ENCODE data around the gene BTBD9.
"Not testable (repeated sequence)": the region's sequence is repeated elsewhere in the genome, so short reads cannot be mapped to it uniquely, and the experiment has no call there.

BTBD9 gene

GRCh38 chr6:38477680-38478260 lies 162.0 kb downstream of the BTBD9 start:
- no peak for DNase-seq

DNA sequence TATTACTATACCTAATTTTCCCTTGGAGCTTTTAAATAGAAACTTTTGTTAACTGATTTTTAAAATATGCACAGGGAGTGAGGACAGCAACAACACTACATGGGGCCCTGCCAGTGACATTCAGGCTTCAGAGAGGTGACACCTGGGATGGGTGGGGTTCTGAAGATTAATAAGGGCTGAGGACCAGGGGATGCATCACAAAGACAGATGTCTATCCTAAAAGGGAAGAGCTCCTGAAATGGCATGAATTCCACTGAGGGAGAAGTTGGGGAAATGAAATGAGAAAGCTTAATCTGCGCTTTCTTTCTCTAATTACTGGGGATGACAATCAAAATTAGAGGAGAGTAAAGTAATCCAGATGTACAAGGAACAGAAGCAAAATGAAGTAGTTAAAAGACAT lies 162.8 kb downstream of the BTBD9 start:
- no peak for DNase-seq

GRCh38 chr6:38476141-38476540 lies 163.6 kb downstream of the BTBD9 start:
- no peak for DNase-seq

- no peak for DNase-seq
Observed at GRCh38 chr6:38470548-38470947, 169.2 kb downstream of the BTBD9 start.

DNA sequence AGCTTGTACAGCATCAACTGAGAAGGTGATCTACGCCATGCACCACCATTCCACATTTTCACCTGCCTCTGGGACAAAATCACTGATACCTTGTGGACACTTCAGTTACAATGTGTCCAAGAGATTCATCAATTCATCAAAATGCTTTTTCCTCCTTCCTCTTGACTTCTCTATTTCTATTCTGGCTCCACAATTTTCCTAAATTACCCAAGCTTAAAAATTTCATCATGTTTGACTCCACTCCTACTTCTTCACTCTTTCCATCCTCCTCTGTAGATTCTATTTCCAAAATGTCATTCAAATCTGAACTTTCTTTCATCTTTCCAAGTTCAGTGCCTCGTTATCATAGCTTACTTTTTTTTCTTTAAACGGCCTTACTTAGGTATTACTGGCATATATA lies 172.2 kb downstream of the BTBD9 start:
- DNase-seq = no peak

DNA sequence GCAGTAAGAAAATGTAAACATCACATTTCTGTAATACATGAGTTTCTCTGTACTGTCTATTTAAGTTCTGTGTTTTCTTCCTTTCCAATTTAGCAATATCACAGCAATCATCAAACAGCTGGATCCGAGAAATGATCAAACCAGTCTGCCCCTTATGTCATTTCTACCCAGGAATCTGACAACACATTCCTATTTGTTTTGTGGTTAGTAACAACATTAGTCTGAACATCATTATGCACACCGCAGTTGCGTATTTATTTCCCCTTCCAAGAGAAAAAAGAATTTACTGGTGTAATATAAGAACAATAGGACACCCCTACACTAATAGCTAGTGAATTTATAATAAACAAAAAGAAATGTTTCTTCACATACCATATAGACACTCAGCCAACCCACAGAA lies 179.5 kb downstream of the BTBD9 start:
- no peak for DNase-seq

GRCh38 chr6:38459291-38459690 lies 180.4 kb downstream of the BTBD9 start:
- DNase-seq = no peak

- no peak for DNase-seq
Observed at GRCh38 chr6:38453861-38454260, 185.9 kb downstream of the BTBD9 start.

GRCh38 chr6:38452816-38453660 lies 186.7 kb downstream of the BTBD9 start:
- no peak for DNase-seq

DNA sequence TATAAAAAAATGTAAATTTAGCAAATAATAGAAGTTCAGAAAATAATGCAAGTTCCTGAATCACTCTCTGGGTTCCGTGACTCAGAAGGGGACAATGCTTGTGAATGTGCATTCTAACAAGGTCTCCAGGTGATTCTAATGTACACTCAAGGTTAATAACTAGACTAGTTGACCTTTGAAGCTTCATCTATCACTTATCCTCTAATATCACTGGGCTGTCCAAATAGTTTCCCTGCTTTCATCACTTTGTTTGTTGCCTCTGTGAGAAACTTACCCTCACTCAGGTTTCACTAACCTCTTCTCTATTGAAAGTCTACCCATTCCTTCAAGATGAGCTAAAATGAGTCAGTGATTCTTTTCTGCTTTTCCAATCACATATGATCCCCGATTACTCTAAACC lies 189.0 kb downstream of the BTBD9 start:
- DNase-seq = no peak

DNA sequence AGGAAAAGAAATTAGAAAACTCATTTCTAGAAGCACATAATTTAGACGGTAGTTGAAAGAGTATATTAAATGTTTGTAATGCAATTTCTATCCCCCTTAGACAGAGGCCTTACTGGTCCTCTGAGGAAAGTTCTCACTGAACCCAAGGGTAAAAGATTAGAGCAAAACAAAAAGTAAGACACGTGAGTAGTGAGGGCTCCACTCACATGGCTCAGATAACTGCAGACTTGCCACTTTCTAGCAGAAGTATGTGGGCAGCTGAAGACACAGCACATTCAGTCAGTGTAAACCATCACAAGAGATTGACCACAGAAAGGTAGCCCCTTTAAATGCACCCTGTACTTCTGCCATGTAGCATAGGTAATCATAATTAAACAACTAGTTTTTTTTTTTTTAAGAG lies 193.8 kb downstream of the BTBD9 start:
- DNase-seq = no peak

GRCh38 chr6:38445336-38445735 lies 194.4 kb downstream of the BTBD9 start:
- DNase-seq = no peak

GRCh38 chr6:38443352-38444144 lies 196.2 kb downstream of the BTBD9 start:
- DNase-seq = no peak

GRCh38 chr6:38438097-38438496 lies 201.6 kb downstream of the BTBD9 start:
- no peak for DNase-seq

GRCh38 chr6:38436726-38437465 lies 202.8 kb downstream of the BTBD9 start:
- no peak for DNase-seq

- DNase-seq = no peak
Observed at GRCh38 chr6:38435330-38435729, 204.4 kb downstream of the BTBD9 start.

DNA sequence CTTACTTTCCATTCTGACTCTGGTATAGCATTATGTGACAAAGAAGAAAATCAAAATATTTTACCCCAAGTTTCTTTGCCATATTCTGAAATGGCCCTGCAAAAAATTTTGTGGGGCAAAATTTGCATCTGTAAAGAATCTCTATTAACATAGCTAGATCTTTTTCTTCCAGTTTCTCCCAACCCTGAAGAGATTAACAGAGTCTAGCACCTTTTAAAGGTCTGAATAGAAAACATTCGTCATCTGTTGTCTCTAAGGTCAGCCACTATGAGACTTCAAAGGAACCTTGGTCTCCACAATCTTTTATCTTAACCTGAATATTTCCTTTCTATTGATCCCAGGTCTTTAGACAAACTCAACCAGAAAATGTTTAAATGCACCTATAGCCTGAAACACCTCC lies 205.7 kb downstream of the BTBD9 start:
- DNase-seq = no peak

DNA sequence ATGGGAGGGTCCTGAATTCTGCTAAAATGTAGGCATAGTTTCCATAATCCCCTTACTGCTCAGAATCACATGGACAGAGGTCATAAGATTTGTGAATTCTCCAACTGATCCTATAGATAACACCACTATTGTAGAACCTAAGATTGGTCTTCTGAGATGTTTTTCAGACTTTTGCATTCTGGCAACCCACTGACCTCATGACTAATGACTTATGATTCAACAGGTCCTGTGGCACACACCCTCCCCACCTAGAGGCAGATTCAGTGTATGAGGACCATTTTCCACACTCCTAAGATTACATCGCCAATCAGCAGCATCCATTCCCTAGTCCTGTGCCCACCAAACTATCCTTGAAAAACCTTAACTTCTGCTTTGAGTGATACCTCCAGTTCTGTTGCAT lies 207.2 kb downstream of the BTBD9 start:
- DNase-seq = no peak

- DNase-seq = no peak
Observed at GRCh38 chr6:38432079-38432478, 207.7 kb downstream of the BTBD9 start.

- no peak for DNase-seq
Observed at GRCh38 chr6:38429546-38429945, 210.2 kb downstream of the BTBD9 start.

DNA sequence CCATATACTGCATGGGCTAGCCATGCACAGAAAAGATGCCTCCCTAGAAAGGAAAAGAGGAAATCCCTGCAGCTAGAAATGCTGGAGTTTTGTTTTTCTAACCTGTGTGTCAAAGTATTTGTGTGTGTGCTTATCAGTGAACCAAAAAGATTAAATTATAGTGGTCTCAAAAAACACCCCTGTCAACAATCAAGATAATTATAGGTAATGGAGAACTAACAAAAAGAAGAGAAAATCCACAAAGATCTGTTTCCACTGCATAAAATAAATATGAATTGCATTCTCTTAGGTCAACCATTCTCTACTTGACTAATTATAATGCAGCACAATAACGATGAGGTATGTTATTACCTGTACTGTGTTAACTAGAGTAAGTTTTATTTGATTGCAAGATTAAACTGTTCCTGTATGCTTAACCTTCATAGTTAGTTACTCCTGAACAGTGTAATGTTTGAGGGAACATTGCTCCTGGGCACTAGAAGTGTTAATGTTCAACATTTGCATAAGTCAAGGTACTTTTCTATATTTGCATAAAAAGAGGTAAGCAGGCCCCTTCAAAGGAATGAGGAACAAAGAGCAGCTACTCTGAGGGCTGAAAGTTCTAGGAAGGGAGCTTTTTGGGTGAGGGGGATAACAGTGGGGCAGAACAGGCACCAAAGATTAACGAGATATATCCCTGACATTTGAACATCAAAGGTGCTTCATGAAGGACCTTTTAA lies 212.1 kb downstream of the BTBD9 start:
- no peak for DNase-seq

- not testable (repeated sequence) for DNase-seq
Observed at GRCh38 chr6:38425788-38426488, 213.8 kb downstream of the BTBD9 start.

Measured in NCI-H774 (cell line).